Panc1 (cell line): ENCODE measurements around the gene C18orf54. TPM values are rescaled to one million over a fixed set of nuclear protein-coding genes. Genes with fewer than 3 reads are reported as not detected.

Experiments
- ATAC-seq: fragments of 200-7000 bp; cut with Tn5 transposase; 2 replicates; pipeline ENCODE4 v1.9.1; 2020; ENCODE audit warnings: mild to moderate bottlenecking, moderate library complexity
- BruUV-seq: library from RNA; stranded (reverse); fragments of 400-500 nt; replicated peaks from 2 replicates; lab custom pipeline; 2021; lab: Mats Ljungman, UMichigan
- CTCF ChIA-PET: fragments of 300-600 bp; sonication (Branson Sonifier 250); formaldehyde crosslinking; loops from one replicate; lab custom pipeline; 2022; ENCODE audit warnings: antibody characterized with exemption; lab: Charles Lee
- POLR2A ChIA-PET: fragments of 300-600 bp; sonication (Branson Sonifier 250); formaldehyde crosslinking; loops from one replicate; lab custom pipeline; 2022; ENCODE audit warnings: antibody characterized with exemption; lab: Charles Lee
- DNase-seq: peaks from one replicate; pipeline ENCODE4 v3.0.0-alpha.2; 2010; ENCODE audit warnings: low read depth, low spot score
- H3K27ac ChIP-seq: 2 replicates; pipeline ENCODE4 v1.5.1; 2011; ENCODE audit warnings: mild to moderate bottlenecking, low read length, inconsistent platforms
- H3K27me3 ChIP-seq: fragments of 200-500 bp; sonication (Bioruptor generic); 2 replicates; pipeline ENCODE4 v1.6.0; 2014; ENCODE audit warnings: low read length, inconsistent platforms; ENCODE audit not compliant: control insufficient read depth, insufficient read depth
- H3K36me3 ChIP-seq: fragments of 200-500 bp; sonication (Bioruptor generic); 2 replicates; pipeline ENCODE4 v1.5.1; 2014; ENCODE audit warnings: inconsistent platforms, mild to moderate bottlenecking, low read length, moderate library complexity; ENCODE audit not compliant: control insufficient read depth, insufficient read depth
- H3K4me1 ChIP-seq: 2 replicates; pipeline ENCODE4 v1.5.1; 2011; ENCODE audit warnings: inconsistent platforms, mild to moderate bottlenecking, low read length, moderate library complexity; ENCODE audit not compliant: control insufficient read depth, insufficient read depth
- H3K4me3 ChIP-seq, 2 experiments: 2 replicates each; pipeline ENCODE4 v1.5.1; 2011 to 2012; ENCODE audit warnings: low read depth in 2 of 2, low read length in 2 of 2, mild to moderate bottlenecking in 2 of 2, inconsistent platforms in 1 of 2, moderate library complexity in 1 of 2
- H3K9me3 ChIP-seq: fragments of 200-500 bp; sonication (Bioruptor generic); 2 replicates; pipeline ENCODE4 v1.5.1; 2014; ENCODE audit warnings: low read depth, mild to moderate bottlenecking, inconsistent platforms, low read length, moderate library complexity; ENCODE audit not compliant: control insufficient read depth, insufficient read depth
- CTCF ChIP-seq: fragments of 450-650 bp; IDR thresholded peaks from 2 replicates; pipeline ENCODE4 v1.5.1; 2017; ENCODE audit warnings: mild to moderate bottlenecking
- POLR2AphosphoS5 ChIP-seq: IDR thresholded peaks from 2 replicates; pipeline ENCODE4 v1.6.1; 2012; ENCODE audit warnings: mild to moderate bottlenecking, low read depth, low read length, moderate library complexity
- SIN3A ChIP-seq: IDR thresholded peaks from 2 replicates; pipeline ENCODE4 v1.6.1; 2012; ENCODE audit warnings: low read depth, mild to moderate bottlenecking, low read length, moderate library complexity, borderline replicate concordance; ENCODE audit not compliant: insufficient read depth
- TCF7L2 ChIP-seq: IDR thresholded peaks from 2 replicates; pipeline ENCODE4 v1.6.1; 2011; ENCODE audit warnings: mild to moderate bottlenecking, low read depth, low read length, inconsistent platforms
- in situ Hi-C: cut with HindIII; loops from 2 replicates; pipeline ENCODE4 v1.10.0; 2016; ENCODE audit warnings: low sequenced_read_pairs, low pct_unique_long_range_greater_than_20kb
- intact Hi-C: fragments of 100-400 bp; cut with micrococcal nuclease; formaldehyde crosslinking; loops from one replicate; pipeline ENCODE4 v1.10.0; 2022; ENCODE audit not compliant: unreplicated experiment
- total RNA-seq: library from RNA; stranded (reverse); gene quantifications from one replicate; pipeline ENCODE4 v1.2.1, GENCODE V29; 2021; ENCODE audit not compliant: unreplicated experiment
- TF ChIP-seq, protein P1 (sequence below), 2 experiments: IDR thresholded peaks; 2 replicates each; pipeline ENCODE4 v1.6.1; 2011 to 2012; ENCODE audit warnings: low read depth in 2 of 2, control low read depth in 1 of 2, low read length in 1 of 2, mild to moderate bottlenecking in 1 of 2, moderate library complexity in 1 of 2; ENCODE audit not compliant: insufficient read depth in 1 of 2

Gene C18orf54
- total RNA-seq, 1 experiment from 2014 or later, result 7.5 TPM

GRCh38 chr18:54426085-54426665 is 68.5 kb downstream of the C18orf54 start:
- intact Hi-C loops (no loop called here), in situ Hi-C loops (no loop called here)
- Histone ChIP-seq H3K9me3 (no peaks in the 10 kb centered on the region), H3K36me3 (no peaks in the 10 kb centered on the region), H3K27me3 (no peaks in the 10 kb centered on the region), H3K4me3 (no peak overlapping the region), H3K27ac (no peak overlapping the region), H3K4me1 (no peaks in the 10 kb centered on the region)
- POLR2A ChIA-PET, result no interaction called here
- ATAC-seq (no peak), DNase-seq (no peak)
- no TSS peak for BruUV-seq
- TF ChIP-seq POLR2AphosphoS5 (no peak), CTCF (no peak), SIN3A (no peak), TCF7L2 (no peak)
- TF ChIP-seq, protein P1, sequence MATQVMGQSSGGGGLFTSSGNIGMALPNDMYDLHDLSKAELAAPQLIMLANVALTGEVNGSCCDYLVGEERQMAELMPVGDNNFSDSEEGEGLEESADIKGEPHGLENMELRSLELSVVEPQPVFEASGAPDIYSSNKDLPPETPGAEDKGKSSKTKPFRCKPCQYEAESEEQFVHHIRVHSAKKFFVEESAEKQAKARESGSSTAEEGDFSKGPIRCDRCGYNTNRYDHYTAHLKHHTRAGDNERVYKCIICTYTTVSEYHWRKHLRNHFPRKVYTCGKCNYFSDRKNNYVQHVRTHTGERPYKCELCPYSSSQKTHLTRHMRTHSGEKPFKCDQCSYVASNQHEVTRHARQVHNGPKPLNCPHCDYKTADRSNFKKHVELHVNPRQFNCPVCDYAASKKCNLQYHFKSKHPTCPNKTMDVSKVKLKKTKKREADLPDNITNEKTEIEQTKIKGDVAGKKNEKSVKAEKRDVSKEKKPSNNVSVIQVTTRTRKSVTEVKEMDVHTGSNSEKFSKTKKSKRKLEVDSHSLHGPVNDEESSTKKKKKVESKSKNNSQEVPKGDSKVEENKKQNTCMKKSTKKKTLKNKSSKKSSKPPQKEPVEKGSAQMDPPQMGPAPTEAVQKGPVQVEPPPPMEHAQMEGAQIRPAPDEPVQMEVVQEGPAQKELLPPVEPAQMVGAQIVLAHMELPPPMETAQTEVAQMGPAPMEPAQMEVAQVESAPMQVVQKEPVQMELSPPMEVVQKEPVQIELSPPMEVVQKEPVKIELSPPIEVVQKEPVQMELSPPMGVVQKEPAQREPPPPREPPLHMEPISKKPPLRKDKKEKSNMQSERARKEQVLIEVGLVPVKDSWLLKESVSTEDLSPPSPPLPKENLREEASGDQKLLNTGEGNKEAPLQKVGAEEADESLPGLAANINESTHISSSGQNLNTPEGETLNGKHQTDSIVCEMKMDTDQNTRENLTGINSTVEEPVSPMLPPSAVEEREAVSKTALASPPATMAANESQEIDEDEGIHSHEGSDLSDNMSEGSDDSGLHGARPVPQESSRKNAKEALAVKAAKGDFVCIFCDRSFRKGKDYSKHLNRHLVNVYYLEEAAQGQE (IDR thresholded peaks at IDR 0.05; ENCODE audit: insufficient read depth in 1 of 2, low read depth in 2 of 2, low read length in 1 of 2), result no peak
- CTCF ChIA-PET, result no interaction called here

Other genes with a start within 250 kb of the C18orf54 start
- gene MBD2, start 133.2 kb upstream of the C18orf54 start, total RNA-seq, result 53.3 TPM
- 17.0 TPM for gene POLI, start 88.4 kb upstream of the C18orf54 start, total RNA-seq
- not detected for gene STARD6, start within 50 bp of the C18orf54 start, total RNA-seq
- not detected for gene DYNAP, start 233.3 kb downstream of the C18orf54 start, total RNA-seq